GM23338 (cell line): ENCODE results near the gene ZNF214.

Experiments
- CREB1 ChIP-seq: fragments of 250-450 bp; sonication (Bioruptor Pico); IDR thresholded peaks from 2 replicates; pipeline ENCODE4 v1.5.0; 2020; ENCODE audit warnings: low read depth, mild to moderate bottlenecking, moderate library complexity
- CTCF ChIP-seq, 2 experiments: fragments of 200-600 bp in 1 of 2; sonication (generic) in 1 of 2; conservative IDR thresholded peaks; 2 replicates each; pipeline versions ENCODE4 v1.5.1 to v1.6.1; 2016 to 2017; ENCODE audit warnings: antibody characterized with exemption in 2 of 2, low read depth in 2 of 2, mild to moderate bottlenecking in 2 of 2, moderate library complexity in 1 of 2
- EZH2 ChIP-seq: fragments of 200-600 bp; sonication (generic); IDR thresholded peaks from one replicate; pipeline ENCODE4 v1.8.0; 2017; ENCODE audit warnings: antibody characterized with exemption, mild to moderate bottlenecking, low read depth; ENCODE audit not compliant: unreplicated experiment
- EZH2phosphoT487 ChIP-seq: fragments of 200-600 bp; sonication (generic); IDR thresholded peaks from one replicate; pipeline ENCODE4 v1.8.1; 2018; ENCODE audit warnings: antibody characterized with exemption; ENCODE audit not compliant: unreplicated experiment
- JUNB ChIP-seq: IDR thresholded peaks from one replicate; pipeline ENCODE4 v1.6.1; 2016; ENCODE audit warnings: antibody characterized with exemption; ENCODE audit not compliant: unreplicated experiment
- NANOG ChIP-seq: IDR thresholded peaks from 2 replicates; pipeline ENCODE4 v1.6.1; 2016; ENCODE audit warnings: antibody characterized with exemption, borderline replicate concordance
- POLR2AphosphoS5 ChIP-seq: IDR thresholded peaks from 2 replicates; pipeline ENCODE4 v1.6.1; 2016; ENCODE audit warnings: antibody characterized with exemption, low read depth
- REST ChIP-seq: IDR thresholded peaks from one replicate; pipeline ENCODE4 v1.6.1; 2018; ENCODE audit warnings: antibody characterized with exemption; ENCODE audit not compliant: unreplicated experiment
- ZNF114 ChIP-seq: fragments of 250-450 bp; sonication (Bioruptor Pico); IDR thresholded peaks from 2 replicates; pipeline ENCODE4 v1.5.0; 2020; ENCODE audit warnings: mild to moderate bottlenecking, moderate library complexity
- ZNF331 ChIP-seq: fragments of 250-450 bp; sonication (Bioruptor Pico); IDR thresholded peaks from 2 replicates; pipeline ENCODE4 v1.5.0; 2020; ENCODE audit warnings: low read depth, mild to moderate bottlenecking, moderate library complexity
- TF ChIP-seq, protein P1 (sequence below): IDR thresholded peaks from 2 replicates; pipeline ENCODE4 v1.6.1; 2016; ENCODE audit warnings: antibody characterized with exemption

GRCh38 chr11:6992026-6992425 lies 28.1 kb downstream of the ZNF214 start:
- TF ChIP-seq CREB1: no peak
- TF ChIP-seq CTCF (conservative IDR thresholded peaks at IDR 0.05; ENCODE audit: low read depth in 2 of 2): no peak
- no peak for TF ChIP-seq JUNB
- TF ChIP-seq EZH2: no peak
- TF ChIP-seq POLR2AphosphoS5: no peak
- TF ChIP-seq EZH2phosphoT487: no peak
- TF ChIP-seq NANOG: no peak
- TF ChIP-seq REST: no peak
- no peak for TF ChIP-seq ZNF114
- TF ChIP-seq ZNF331 (CRISPR knock-in tag): no peak
- TF ChIP-seq, protein P1, sequence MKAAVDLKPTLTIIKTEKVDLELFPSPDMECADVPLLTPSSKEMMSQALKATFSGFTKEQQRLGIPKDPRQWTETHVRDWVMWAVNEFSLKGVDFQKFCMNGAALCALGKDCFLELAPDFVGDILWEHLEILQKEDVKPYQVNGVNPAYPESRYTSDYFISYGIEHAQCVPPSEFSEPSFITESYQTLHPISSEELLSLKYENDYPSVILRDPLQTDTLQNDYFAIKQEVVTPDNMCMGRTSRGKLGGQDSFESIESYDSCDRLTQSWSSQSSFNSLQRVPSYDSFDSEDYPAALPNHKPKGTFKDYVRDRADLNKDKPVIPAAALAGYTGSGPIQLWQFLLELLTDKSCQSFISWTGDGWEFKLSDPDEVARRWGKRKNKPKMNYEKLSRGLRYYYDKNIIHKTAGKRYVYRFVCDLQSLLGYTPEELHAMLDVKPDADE: no peak
